Measurements from ENCODE around the gene LHX3. TPM values are rescaled to one million over a fixed set of nuclear protein-coding genes. Genes with fewer than 3 reads are reported as not detected.
"Not testable (repeated sequence)": the region's sequence is repeated elsewhere in the genome, so short reads cannot be mapped to it uniquely, and the experiment has no call there.

Gene LHX3
- total and polyA plus RNA-seq, 2 experiments from 2014 or later, result not detected

DNA sequence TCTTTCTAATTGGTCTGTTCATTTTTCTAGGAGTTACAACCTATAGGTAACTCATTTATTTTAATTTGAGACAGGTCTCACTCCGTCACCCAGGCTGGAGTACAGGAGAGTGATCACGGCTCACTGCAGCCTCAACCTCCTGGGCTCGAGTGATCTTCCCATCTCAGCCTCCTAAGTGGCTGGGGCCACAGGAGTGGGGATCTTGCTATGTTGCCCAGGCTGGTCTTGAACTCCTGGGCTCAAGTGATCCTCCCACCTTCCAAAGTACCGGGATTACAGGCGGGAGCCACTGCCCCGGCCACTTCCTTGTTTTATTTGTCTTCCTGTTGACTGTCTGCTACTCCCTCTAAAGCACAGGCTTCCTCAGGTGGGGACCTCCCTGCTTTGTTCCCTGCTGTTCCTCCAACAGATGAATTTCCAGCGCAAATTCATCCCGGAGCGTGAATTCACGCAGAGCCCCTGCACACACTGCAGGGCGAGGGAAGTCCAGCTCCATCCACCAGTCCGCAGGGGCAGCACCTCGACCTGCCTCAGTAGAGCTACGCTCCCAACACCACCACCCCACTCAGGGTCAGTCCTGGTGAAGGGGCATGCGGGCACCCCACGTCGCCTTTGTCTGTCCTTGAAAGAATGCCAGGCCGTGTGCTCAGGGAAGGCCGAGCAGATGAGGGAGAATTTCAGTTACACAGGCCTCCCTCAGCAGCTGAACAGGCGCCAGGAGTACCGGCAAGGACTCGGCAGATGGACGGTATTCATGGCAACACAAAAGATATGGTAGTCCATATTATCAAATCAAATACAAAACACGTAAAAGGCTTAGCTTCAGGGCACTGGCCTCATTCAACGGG lies 34.4 kb upstream of the LHX3 start:
- H3K27ac ChIP-seq, result no peak overlapping the region
- H3K27me3 ChIP-seq, result no peaks in the 10 kb centered on the region
- no peaks in the 10 kb centered on the region for H3K36me3 ChIP-seq
- DNase-seq (ENCODE audit: low read depth in 1 of 2, low spot score in 1 of 2), result no peak
- TF ChIP-seq, protein P1, sequence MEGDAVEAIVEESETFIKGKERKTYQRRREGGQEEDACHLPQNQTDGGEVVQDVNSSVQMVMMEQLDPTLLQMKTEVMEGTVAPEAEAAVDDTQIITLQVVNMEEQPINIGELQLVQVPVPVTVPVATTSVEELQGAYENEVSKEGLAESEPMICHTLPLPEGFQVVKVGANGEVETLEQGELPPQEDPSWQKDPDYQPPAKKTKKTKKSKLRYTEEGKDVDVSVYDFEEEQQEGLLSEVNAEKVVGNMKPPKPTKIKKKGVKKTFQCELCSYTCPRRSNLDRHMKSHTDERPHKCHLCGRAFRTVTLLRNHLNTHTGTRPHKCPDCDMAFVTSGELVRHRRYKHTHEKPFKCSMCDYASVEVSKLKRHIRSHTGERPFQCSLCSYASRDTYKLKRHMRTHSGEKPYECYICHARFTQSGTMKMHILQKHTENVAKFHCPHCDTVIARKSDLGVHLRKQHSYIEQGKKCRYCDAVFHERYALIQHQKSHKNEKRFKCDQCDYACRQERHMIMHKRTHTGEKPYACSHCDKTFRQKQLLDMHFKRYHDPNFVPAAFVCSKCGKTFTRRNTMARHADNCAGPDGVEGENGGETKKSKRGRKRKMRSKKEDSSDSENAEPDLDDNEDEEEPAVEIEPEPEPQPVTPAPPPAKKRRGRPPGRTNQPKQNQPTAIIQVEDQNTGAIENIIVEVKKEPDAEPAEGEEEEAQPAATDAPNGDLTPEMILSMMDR (IDR thresholded peaks at IDR 0.05; ENCODE audit: low read depth, low read length), result no peak
- H3K9me3 ChIP-seq (ENCODE audit: low read depth), result no peaks in the 10 kb centered on the region
- no peak overlapping the region for H3K4me3 ChIP-seq
- H3K4me1 ChIP-seq (ENCODE audit: low read depth), result peaks cover 13% of the 10 kb centered on the region

DNA sequence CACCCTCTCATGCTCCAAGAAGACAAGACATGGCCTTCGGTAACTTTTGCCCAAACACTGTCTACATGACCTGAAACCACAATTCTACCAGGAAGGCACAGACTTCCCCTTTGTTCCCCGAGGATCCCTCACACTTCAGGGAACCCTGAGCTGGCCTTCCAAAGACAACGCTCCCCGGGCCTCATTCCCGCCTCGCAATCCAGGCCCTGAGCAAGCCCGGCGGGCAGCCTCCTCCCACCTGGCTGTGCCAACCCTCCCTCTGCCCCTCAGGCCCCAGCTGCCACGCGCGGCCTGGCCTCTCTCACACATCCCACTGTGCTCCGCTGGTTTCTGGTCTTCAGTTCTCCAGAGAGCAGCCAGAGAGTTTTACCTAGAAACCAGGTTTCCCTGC lies 33.4 kb upstream of the LHX3 start:
- Histone ChIP-seq H3K9me3 (ENCODE audit: low read depth) (no peaks in the 10 kb centered on the region), H3K4me1 (ENCODE audit: low read depth) (peaks cover 11% of the 10 kb centered on the region), H3K36me3 (no peaks in the 10 kb centered on the region), H3K27me3 (no peaks in the 10 kb centered on the region), H3K27ac (no peak overlapping the region), H3K4me3 (no peak overlapping the region)
- TF ChIP-seq, protein P1 (IDR thresholded peaks at IDR 0.05; ENCODE audit: low read depth, low read length), result no peak
- no peak for DNase-seq (ENCODE audit: low read depth in 1 of 2, low spot score in 1 of 2)

DNA sequence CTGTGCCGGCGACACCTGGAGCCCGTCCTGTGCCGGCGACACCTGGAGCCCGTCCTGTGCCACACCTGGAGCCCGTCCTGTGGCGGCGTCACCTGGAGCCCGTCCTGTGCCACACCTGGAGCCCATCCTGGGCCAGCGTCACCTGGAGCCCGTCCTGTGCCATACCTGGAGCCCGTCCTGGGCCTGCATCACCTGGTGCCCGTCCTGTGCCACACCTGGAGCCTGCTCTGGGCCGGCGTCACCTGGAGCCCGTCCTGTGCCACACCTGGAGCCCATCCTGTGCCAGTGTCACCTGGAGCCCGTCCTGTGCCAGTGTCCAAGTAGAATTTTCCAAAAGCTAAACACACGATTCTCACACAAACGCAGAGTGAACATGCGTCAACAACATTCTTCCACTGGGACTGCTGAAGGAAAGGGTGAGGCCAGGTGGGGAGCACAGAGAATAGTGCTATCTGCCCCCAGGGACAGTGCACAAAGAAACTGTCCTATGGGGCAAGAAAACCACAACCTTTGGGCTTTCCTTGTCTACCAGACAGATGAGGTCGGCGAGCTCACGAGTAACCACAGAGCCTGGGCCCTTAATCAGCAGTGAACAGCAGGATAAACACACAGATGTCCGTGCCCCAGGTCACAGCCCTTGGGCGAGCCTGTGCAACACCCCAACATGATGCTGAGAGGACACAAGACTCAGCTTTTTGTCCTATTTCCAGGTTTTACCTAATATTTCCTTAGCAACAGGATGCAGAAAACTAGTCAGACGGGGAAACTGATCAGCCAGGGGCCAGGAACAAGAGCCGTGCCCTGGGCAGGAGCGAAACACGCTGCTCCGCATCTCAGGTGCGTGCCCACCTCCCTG lies 32.8 kb upstream of the LHX3 start:
- Histone ChIP-seq H3K9me3 (ENCODE audit: low read depth) (no peaks in the 10 kb centered on the region), H3K27me3 (no peaks in the 10 kb centered on the region)
- TF ChIP-seq, protein P1 (IDR thresholded peaks at IDR 0.05; ENCODE audit: low read depth, low read length), result no peak

DNA sequence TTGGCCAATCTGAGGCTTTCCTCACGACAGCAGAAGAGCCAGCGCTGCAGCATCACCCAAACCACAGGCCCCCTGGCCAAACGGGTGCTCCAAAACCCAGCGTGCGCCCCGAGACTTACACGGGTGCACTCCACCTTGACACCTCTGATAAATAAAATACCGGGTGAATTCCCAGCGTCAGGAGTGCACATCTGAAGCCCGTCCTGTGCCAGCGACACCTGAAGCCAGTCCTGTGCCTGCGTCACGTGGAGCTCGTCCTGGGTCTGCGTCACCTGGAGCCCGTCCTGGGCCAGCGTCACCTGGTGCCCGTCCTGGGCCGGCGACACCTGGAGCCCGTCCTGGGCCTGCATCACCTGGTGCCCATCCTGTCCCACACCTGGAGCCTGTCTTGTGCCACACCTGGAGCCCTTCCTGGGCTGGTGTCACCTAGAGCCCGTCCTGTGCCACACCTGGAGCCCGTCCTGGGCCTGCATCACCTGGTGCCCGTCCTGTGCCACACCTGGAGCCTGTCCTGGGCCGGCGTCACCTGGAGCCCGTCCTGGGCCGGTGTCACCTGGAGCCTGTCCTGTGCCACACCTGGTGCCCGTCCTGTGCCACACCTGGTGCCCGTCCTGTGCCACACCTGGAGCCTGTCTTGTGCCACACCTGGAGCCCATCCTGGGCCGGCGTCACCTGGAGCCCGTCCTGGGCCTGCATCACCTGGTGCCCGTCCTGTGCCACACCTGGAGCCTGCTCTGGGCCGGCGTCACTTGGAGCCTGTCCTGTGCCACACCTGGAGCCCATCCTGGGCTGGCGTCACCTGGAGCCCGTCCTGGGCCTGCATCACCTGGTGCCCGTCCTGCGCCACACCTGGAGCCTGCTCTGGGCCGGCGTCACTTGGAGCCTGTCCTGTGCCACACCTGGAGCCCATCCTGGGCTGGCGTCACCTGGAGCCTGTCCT lies 31.8 kb upstream of the LHX3 start:
- peaks cover 17% of the 10 kb centered on the region for H3K4me1 ChIP-seq (ENCODE audit: low read depth)
- H3K27ac ChIP-seq; H3K9me3 ChIP-seq (ENCODE audit: low read depth); H3K36me3 ChIP-seq; DNase-seq (ENCODE audit: low read depth in 1 of 2, low spot score in 1 of 2); H3K4me3 ChIP-seq; H3K27me3 ChIP-seq: not testable (repeated sequence)

More for the DNA sequence above, 32.8 kb upstream of the LHX3 start:
- peaks cover 17% of the 10 kb centered on the region for H3K4me1 ChIP-seq (ENCODE audit: low read depth)
- H3K27ac ChIP-seq, result no peak overlapping the region
- no peaks in the 10 kb centered on the region for H3K36me3 ChIP-seq
- no peak overlapping the region for H3K4me3 ChIP-seq
- no peak for DNase-seq (ENCODE audit: low read depth in 1 of 2, low spot score in 1 of 2)

DNA sequence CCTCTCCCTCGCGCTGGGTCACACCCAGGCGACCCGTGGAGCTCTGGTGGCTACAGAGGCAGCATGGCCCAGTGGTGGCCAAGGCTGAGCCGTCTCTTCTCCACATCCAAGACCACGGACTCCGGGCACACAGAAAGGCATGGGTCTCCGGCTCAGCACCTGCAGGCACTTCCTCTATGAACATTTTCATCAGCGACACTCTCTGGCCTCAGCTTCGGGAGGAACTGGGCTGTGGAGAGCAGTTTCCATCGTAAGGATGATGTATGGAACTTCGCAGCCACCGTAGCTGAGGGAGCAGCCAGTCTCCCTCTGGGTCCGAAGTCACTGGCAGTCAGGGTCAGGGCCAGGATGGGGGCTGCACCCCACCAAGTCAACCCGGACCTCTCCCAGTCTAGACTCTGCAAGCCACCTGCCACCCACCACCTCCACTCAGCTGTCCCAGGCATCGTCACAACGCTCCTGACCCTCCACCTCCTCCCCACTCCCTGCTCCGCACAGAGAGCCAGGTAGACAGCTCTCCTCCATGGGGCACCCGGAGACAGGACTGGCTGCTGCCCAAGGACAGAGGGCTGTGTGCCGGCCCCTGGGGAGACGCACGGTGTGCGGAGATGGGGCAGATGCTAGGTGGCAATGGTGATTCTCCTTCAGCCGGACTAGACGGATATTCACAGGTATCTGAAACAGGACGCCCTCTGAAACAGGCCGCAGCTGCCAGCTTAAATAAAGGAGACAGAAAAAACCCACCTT lies 31.0 kb upstream of the LHX3 start:
- Histone ChIP-seq H3K9me3 (ENCODE audit: low read depth) (no peaks in the 10 kb centered on the region), H3K27me3 (no peaks in the 10 kb centered on the region), H3K4me1 (ENCODE audit: low read depth) (peaks cover 17% of the 10 kb centered on the region), H3K36me3 (no peaks in the 10 kb centered on the region), H3K4me3 (no peak overlapping the region), H3K27ac (no peak overlapping the region)
- TF ChIP-seq, protein P1 (IDR thresholded peaks at IDR 0.05; ENCODE audit: low read depth, low read length), result no peak
- no peak for DNase-seq (ENCODE audit: low read depth in 1 of 2, low spot score in 1 of 2)
